HG02571 (cell line): ENCODE results near the gene CCBE1.
"Not testable (repeated sequence)": the region's sequence is repeated elsewhere in the genome, so short reads cannot be mapped to it uniquely, and the experiment has no call there.

Source experiments
- ATAC-seq: cut with Tn5 transposase; IDR thresholded peaks from one replicate; pipeline ENCODE4 v1.9.1; 2021; ENCODE audit warnings: mild to moderate bottlenecking, moderate library complexity; ENCODE audit not compliant: unreplicated experiment

CCBE1 gene

GRCh38 chr18:59685501-59685900, 11.7 kb downstream of the CCBE1 start:
- no peak for ATAC-seq

- no peak for ATAC-seq
These were observed 12.4 kb downstream of the CCBE1 start for GRCh38 chr18:59684777-59685176.

GRCh38 chr18:59681521-59682004, 15.7 kb downstream of the CCBE1 start:
- no peak for ATAC-seq

- ATAC-seq: no peak
These were observed 16.2 kb downstream of the CCBE1 start for GRCh38 chr18:59681051-59681450.

GRCh38 chr18:59675346-59675745, 21.9 kb downstream of the CCBE1 start:
- ATAC-seq: no peak

DNA sequence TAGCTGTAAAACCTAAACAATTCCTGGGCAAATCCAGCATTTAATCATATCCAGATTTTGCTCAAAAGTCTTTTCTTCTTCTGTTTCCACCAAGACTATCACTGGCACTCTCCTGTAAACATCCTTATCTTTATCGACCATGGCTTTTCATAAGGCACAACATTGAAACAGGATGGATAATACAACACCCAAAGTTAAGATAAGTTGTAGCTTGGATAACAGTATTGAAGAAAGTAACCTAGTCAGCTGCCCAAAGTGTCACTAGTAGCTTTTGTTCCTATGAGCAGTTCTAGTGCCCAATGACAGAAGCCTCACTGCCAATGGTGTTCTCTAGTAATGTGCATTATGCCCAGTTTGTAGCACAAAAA, 22.3 kb downstream of the CCBE1 start:
- ATAC-seq: no peak

- no peak for ATAC-seq
These were observed 22.9 kb downstream of the CCBE1 start for GRCh38 chr18:59674186-59674902.

DNA sequence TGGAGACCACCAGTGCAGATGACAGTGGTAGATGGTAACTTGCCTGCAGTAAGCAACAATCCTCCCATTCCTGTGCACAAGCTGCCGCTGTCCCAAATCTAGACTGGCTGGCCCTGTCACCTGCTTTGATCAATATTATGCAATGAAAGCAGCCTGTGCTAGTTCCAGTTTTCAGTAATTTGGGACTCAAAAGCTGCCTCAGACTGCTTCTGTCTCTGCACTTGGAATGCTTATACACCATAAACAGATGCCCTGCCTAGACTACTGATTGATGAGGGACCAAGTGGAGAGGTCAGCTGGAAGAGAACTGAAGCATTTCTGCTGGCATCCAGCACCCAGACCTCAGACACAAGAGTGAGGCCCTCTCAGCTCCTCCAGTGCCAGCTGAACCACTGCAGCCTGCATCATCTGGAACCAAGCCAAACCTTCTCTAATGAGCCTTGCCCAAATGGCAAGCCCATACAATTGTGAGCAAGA, 24.9 kb downstream of the CCBE1 start:
- no peak for ATAC-seq

GRCh38 chr18:59671551-59671950, 25.7 kb downstream of the CCBE1 start:
- ATAC-seq: no peak

DNA sequence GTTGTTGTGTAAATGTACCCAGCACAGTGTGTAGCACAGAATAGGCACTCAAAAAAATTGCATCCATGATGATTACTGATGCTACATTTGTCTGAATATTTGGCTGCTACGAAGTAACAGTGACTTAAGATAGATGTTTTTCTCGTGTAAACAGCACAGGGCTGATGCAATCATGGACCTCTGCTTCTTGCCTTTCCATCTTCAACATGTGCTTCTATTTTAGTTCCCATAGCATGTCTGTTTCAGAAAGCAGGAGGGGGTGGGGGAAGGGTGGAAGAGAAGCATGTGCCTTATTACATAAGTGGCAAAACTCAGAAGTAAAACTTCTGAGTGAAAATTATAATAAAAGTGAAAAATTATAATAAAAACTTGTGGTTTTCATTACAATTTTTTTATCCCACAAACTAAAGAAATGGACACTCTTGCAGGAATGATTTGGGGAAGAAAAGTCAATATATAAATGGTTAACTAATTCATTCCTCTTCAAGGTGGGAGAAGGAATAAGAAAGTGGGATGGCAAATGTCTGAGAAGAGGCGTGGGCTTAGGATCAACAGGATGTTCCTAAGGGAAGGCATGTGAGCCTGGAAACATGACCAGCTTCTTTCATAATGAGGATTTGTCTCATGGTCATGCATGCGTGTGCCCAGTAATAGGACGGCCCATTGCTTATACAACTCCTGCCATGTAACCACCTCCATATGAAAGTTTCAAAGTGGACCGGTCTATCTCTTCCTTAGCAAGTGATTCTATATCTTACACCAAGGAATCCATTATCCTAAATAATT, 27.2 kb downstream of the CCBE1 start:
- ATAC-seq: no peak

- ATAC-seq: no peak
These were observed 29.7 kb downstream of the CCBE1 start for GRCh38 chr18:59667488-59667887.

GRCh38 chr18:59666007-59666402, 31.2 kb downstream of the CCBE1 start:
- not testable (repeated sequence) for ATAC-seq

DNA sequence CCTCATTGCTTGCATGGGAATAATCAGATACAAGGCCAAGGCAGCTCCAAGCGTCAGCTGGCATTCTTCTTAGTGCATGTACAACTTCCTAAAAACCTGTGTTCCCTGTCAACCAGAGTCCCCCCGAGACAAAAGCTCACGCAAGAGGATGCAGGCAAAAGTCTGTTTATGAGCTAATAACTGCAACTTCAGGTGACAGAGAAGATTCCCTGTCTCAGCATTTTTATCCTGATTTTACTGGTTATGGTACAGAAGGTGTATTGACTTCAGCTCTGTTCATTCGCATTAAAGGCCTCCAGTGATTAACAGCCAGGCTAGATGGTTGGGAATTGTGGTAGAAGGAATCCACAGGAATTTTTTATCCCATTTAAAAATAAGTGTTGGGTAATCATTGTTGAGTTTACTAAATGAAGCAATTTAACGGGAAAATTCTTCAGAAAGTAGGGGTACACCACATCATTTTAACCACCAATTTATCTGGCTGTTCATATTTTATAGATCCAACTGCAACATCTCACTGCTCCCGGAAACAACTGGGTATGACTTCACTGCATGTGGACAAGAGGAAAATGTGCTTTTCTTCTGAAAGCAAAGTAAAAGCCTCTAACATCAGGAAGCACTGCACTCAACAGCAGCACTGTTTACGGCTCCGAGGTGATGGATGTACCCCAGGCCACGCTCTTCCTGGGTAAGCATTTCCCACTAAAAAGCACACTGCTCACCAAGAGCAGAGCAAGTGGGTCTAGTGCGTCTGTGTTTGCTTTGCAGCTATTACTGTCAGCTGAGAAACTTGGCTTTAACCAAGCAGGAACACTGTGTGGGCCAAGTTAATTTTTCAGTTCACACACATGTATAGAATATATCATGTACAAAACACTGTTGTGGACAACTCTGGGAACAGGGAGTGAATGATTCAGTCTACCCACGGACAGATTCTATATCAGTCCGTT, 31.9 kb downstream of the CCBE1 start:
- ATAC-seq: no peak

DNA sequence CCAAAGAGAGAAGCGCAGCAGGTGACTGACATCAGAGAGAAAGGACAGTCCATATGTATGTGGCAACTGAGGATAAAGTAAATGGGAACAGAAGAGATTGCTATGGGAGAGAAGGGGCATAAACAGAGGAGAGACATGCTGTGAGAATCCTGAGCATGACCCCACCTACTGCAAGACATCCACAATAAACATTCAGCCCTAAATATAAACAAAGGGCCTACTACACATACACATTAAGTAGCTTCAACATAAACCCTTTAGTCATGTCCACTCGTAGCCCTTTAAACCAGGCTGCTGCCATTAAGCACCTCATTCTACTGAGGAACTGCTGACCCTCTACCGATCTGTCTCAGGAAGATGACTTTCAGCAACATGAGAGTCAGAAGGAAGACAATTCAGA, 32.9 kb downstream of the CCBE1 start:
- ATAC-seq: no peak

DNA sequence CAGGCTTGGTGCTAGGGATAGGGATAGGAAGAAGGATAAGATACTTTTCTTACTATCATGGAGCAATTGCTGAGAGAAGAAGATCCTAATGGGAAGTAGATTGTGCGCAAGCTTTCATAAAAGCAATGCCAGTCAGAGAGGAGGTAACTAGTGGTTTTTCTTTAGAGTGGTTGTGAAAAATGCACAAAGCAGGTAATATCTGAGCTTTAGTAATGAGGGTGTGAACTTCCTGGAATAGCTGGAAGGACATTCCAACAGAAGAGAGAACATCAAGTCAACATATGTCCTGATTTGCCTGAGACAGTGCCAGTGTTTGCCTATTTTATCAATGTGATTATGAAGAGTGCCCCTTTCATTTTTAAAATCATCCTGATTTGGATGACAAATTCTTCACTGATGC, 34.1 kb downstream of the CCBE1 start:
- ATAC-seq: no peak

DNA sequence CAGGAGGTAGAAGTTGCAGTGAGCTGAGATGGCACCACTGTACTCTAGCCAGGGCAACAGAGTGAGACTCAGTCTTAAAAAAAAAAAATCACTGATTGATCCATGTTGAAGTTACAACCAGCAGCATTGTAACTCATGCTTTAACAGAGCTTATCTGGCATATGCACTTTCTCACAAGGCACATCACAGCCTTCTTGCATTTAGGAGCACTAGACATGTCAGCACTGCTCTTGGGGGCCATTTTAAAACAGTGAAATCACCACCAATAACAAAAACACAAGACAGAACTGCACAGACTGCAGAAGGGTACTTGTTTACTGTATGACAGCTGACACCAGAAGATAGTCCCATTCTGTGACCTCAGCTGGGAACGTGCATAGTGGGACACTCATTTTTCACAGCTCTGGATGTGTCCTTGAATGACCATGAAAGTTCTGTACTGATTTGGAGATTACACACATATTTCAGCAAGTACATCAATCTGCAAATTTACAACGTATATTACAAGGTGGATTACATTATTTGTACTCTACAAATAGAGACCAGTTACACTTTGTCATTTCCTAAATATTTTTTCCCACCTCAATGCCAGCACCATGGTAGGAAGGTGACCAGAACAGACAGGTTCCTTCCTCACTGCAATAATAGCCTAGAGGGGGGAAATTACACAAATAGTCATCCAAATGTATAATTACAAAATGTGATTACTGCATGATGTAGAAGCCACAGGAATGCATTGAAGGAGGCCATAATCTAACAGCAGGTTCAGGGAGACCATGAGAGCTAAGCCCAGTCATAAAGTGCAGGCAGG, 35.1 kb downstream of the CCBE1 start:
- no peak for ATAC-seq

GRCh38 chr18:59660786-59661743, 36.2 kb downstream of the CCBE1 start:
- no peak for ATAC-seq

- no peak for ATAC-seq
These were observed 36.9 kb downstream of the CCBE1 start for GRCh38 chr18:59660366-59660765.

- no peak for ATAC-seq
These were observed 37.6 kb downstream of the CCBE1 start for GRCh38 chr18:59659508-59660170.
